Measurements from ENCODE around the gene F5. TPM values are rescaled to one million over a fixed set of nuclear protein-coding genes. Genes with fewer than 3 reads are reported as not detected.

F5 gene
- total and polyA plus RNA-seq, 2 of the 13 experiments (the other 11 are each of a cell fraction or from before 2014, with no cell fraction given) = 38.3 to 64.0 TPM

- TF ChIP-seq ZNF503 (CRISPR knock-in tag; IDR thresholded peaks at IDR 0.05) (no peak), CEBPB (IDR thresholded peaks at IDR 0.05; ENCODE audit: borderline replicate concordance, low read depth, low read length) (peak; percentile 56; the same call in 1 of the 2 replicates), RXRA (CRISPR knock-in tag; IDR thresholded peaks at IDR 0.05) (no peak), HNRNPH1 (optimal IDR thresholded peaks at IDR 0.05; ENCODE audit: low read depth, low read length) (no peak), RFXAP (CRISPR knock-in tag; IDR thresholded peaks at IDR 0.05; ENCODE audit: borderline replicate concordance) (no peak), IKZF1 (IDR thresholded peaks at IDR 0.05) (no peak), GATAD2A (CRISPR knock-in tag; IDR thresholded peaks at IDR 0.05) (0 out of 2 replicates have a peak, but pooled peaks have one; percentile 31), ZNF609 (CRISPR knock-in tag; IDR thresholded peaks at IDR 0.05; ENCODE audit: borderline replicate concordance) (no peak), ZNF101 (CRISPR knock-in tag; IDR thresholded peaks at IDR 0.05; ENCODE audit: borderline replicate concordance, low read depth) (no peak), ZBTB25 (CRISPR knock-in tag; IDR thresholded peaks at IDR 0.05) (no peak), HDAC2 (CRISPR knock-in tag; IDR thresholded peaks at IDR 0.05) (no peak), ZNF30 (CRISPR knock-in tag; IDR thresholded peaks at IDR 0.05) (no peak), HOXA5 (CRISPR knock-in tag; IDR thresholded peaks at IDR 0.05) (no peak)
Measured at GRCh38 chr1:169523904-169524303, 62.4 kb downstream of the F5 start (continued).

Measured in HepG2 (cell line).